ENCODE results near the gene ELMO3. TPM values are rescaled to one million over a fixed set of nuclear protein-coding genes. Genes with fewer than 3 reads are reported as not detected.

The ELMO3 gene
- total RNA-seq, 1 donor from 2014 or later, result 9.6 TPM

DNA sequence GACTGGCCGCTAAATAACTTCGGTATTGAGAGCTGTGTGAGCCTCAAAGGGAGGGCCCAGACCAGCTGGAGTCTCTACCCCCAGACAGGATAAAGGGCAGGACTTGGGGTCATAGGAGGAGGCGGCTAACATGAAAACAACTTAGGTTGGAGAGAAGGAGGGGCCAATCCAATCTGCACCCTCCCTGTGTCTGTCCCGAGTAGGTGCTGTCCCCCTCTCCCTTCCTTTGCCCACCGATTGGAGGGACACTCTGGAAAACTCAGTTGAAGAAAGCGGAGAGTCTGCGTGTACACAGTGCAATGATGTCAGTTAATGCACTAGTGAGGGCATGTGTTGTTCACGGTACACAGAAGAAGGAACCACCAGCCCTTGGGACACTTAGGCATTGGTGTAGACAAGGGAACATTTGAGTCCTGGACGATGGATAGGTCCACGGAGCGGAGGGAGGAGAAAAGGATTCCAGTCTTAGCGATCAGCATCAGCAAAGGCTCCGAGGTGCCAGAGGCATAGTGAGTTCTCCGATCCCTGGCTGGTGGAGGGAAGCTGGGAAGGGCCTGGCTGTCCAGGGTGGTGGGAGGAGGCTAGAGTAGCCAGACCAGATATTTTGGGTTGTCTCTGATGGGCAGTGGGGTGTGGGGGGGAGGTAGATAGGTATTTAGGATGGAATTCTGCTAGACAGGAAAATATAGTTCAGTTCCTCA is 27.8 kb upstream of the ELMO3 start:
- no peaks in the 10 kb centered on the region for H3K36me3 Mint-ChIP-seq
- peaks cover 81% of the 10 kb centered on the region for H3K27me3 Mint-ChIP-seq

DNA sequence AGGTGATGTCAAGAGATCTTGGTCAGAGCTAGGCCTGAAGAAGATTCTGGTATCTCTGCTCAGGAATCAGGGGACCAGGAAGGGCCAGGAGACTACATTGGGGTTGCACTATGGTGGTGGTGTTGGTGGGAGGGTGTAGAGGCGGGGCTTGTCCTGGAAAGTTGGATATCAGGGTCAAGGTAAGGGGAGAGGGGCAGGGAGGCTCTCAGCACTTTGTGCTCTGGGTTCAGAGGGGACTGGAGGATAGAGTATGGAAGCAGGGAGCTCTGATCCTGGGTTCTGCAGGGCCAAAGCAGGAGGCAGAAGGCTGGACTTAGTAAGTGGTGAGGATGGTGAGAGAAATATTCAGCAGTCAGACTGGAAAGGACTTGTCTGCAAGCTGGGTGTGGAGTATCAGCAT is 25.6 kb upstream of the ELMO3 start:
- Mint-ChIP-seq H3K27me3 (peaks cover 70% of the 10 kb centered on the region), H3K36me3 (peaks cover 8% of the 10 kb centered on the region), H3K9me3 (no peaks in the 10 kb centered on the region), H3K27ac (peak overlapping the region; percentile 94), H3K4me1 (ENCODE audit: unreplicated experiment) (peaks cover 29% of the 10 kb centered on the region), H3K4me3 (peak overlapping the region; percentile 88)
- DNase-seq (ENCODE audit: extremely low spot score, unreplicated experiment), result no peak
- TF ChIP-seq, protein P1, sequence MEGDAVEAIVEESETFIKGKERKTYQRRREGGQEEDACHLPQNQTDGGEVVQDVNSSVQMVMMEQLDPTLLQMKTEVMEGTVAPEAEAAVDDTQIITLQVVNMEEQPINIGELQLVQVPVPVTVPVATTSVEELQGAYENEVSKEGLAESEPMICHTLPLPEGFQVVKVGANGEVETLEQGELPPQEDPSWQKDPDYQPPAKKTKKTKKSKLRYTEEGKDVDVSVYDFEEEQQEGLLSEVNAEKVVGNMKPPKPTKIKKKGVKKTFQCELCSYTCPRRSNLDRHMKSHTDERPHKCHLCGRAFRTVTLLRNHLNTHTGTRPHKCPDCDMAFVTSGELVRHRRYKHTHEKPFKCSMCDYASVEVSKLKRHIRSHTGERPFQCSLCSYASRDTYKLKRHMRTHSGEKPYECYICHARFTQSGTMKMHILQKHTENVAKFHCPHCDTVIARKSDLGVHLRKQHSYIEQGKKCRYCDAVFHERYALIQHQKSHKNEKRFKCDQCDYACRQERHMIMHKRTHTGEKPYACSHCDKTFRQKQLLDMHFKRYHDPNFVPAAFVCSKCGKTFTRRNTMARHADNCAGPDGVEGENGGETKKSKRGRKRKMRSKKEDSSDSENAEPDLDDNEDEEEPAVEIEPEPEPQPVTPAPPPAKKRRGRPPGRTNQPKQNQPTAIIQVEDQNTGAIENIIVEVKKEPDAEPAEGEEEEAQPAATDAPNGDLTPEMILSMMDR (conservative IDR thresholded peaks at IDR 0.05), result no peak

More for the DNA sequence above, 27.8 kb upstream of the ELMO3 start:
- Mint-ChIP-seq H3K4me3 (peak overlapping the region; percentile 88), H3K4me1 (ENCODE audit: unreplicated experiment) (peaks cover 24% of the 10 kb centered on the region), H3K27ac (peak overlapping the region; percentile 88), H3K9me3 (no peaks in the 10 kb centered on the region)
- TF ChIP-seq, protein P1 (conservative IDR thresholded peaks at IDR 0.05), result no peak
- no peak for DNase-seq (ENCODE audit: extremely low spot score, unreplicated experiment)

DNA sequence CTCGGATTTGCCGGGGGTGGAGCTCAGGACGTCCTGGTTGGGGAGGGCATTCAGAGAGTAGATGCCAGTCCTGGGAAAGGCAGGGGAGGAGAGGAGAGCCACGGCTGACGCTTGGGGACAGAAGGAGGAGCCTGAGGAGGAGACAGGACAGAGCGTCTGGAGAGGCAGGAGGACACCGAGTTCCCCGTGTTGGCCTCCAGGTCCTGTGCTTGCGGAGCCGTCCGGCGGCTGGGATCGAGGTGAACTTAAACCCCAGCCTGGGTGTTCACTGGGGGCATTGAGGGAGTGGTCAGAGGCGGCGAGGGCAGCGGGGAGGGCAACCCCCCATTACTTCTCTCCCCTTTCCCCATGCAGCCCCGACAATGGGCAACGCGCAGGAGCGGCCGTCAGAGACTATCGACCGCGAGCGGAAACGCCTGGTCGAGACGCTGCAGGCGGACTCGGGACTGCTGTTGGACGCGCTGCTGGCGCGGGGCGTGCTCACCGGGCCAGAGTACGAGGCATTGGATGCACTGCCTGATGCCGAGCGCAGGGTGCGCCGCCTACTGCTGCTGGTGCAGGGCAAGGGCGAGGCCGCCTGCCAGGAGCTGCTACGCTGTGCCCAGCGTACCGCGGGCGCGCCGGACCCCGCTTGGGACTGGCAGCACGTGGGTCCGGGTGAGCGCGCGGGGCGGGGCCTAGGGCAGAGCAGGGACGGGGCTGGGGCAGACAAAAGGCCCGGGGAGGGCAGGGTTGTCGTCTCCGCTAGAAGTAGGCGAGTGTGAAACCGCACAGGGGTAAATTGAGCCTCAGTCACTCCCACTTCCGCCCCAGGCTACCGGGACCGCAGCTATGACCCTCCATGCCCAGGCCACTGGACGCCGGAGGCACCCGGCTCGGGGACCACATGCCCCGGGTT is 24.9 kb upstream of the ELMO3 start:
- Mint-ChIP-seq H3K27ac (peak overlapping the region; percentile 94), H3K9me3 (no peaks in the 10 kb centered on the region), H3K36me3 (peaks cover 8% of the 10 kb centered on the region), H3K27me3 (peaks cover 69% of the 10 kb centered on the region), H3K4me3 (peak overlapping the region; percentile 88), H3K4me1 (ENCODE audit: unreplicated experiment) (peaks cover 29% of the 10 kb centered on the region)
- TF ChIP-seq, protein P1 (conservative IDR thresholded peaks at IDR 0.05), result peak; percentile 36
- DNase-seq (ENCODE audit: extremely low spot score, unreplicated experiment), result no peak

DNA sequence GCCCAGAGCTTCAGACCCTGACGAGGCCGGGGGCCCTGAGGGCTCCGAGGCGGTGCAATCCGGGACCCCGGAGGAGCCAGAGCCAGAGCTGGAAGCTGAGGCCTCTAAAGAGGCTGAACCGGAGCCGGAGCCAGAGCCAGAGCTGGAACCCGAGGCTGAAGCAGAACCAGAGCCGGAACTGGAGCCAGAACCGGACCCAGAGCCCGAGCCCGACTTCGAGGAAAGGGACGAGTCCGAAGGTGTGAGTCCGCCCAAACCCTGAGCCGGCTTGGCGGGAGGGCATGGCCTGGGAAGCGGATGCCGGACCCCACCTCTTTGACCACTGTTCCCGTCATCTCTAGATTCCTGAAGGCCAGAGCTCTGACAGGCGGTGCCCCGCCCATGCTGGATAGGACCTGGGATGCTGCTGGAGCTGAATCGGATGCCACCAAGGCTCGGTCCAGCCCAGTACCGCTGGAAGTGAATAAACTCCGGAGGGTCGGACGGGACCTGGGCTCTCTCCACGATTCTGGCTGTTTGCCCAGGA is 24.2 kb upstream of the ELMO3 start:
- Mint-ChIP-seq H3K36me3 (peaks cover 8% of the 10 kb centered on the region), H3K9me3 (no peaks in the 10 kb centered on the region), H3K4me1 (ENCODE audit: unreplicated experiment) (peaks cover 28% of the 10 kb centered on the region), H3K27me3 (peaks cover 62% of the 10 kb centered on the region), H3K27ac (no peak overlapping the region), H3K4me3 (peak overlapping the region; percentile 64)
- DNase-seq (ENCODE audit: extremely low spot score, unreplicated experiment), result no peak
- TF ChIP-seq, protein P1 (conservative IDR thresholded peaks at IDR 0.05), result no peak

- DNase-seq (ENCODE audit: extremely low spot score, unreplicated experiment), result no peak
- TF ChIP-seq, protein P1 (conservative IDR thresholded peaks at IDR 0.05), result no peak
- Mint-ChIP-seq H3K4me3 (peak overlapping the region; percentile 5), H3K9me3 (no peaks in the 10 kb centered on the region), H3K36me3 (peaks cover 8% of the 10 kb centered on the region), H3K27ac (no peak overlapping the region), H3K27me3 (peaks cover 46% of the 10 kb centered on the region), H3K4me1 (ENCODE audit: unreplicated experiment) (peaks cover 15% of the 10 kb centered on the region)
Observed at GRCh38 chr16:67176662-67177061, 22.3 kb upstream of the ELMO3 start.
